ENCODE measurements around the gene COL6A1.
"Not testable (repeated sequence)": the region's sequence is repeated elsewhere in the genome, so short reads cannot be mapped to it uniquely, and the experiment has no call there.

COL6A1 gene

DNA sequence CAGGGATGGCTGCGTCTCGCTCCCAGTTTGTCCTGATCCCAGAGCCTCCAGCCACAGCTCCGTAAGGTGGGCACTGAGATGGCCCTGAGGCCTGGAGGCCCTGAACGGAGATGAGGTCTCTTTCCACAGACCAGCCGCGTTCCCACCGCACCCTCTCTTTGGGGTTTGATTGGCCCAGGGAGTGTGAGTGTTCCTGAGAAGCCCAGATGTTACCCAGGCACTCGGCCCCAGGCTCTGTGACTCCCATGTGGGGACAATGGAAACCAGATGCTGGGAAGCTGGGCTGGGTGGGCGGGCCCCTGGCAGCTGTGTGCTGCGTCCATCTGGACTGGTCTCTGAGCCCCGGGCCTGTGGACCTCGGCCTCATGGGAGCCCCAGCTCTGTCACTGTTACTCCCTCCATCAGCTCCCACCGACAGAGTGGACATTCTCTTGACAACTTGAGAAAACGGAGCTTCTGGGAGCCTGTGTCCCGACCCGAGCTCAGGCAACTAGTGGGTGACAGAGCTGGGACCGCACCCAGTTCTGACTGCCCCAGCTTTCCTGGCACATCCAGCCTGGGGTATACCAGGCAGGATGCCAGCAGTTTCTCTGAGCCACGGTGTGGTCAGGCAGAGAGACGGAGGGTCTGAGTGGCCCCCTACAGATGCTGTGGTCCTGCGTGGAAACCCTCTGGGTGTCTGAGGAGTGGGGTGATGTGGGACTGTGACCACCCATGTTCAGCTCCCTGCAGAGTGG, 9.8 kb upstream of the COL6A1 start:
- TF ChIP-seq, protein P1, sequence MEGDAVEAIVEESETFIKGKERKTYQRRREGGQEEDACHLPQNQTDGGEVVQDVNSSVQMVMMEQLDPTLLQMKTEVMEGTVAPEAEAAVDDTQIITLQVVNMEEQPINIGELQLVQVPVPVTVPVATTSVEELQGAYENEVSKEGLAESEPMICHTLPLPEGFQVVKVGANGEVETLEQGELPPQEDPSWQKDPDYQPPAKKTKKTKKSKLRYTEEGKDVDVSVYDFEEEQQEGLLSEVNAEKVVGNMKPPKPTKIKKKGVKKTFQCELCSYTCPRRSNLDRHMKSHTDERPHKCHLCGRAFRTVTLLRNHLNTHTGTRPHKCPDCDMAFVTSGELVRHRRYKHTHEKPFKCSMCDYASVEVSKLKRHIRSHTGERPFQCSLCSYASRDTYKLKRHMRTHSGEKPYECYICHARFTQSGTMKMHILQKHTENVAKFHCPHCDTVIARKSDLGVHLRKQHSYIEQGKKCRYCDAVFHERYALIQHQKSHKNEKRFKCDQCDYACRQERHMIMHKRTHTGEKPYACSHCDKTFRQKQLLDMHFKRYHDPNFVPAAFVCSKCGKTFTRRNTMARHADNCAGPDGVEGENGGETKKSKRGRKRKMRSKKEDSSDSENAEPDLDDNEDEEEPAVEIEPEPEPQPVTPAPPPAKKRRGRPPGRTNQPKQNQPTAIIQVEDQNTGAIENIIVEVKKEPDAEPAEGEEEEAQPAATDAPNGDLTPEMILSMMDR (IDR thresholded peaks at IDR 0.05): no peak
- TF ChIP-seq ZFX (IDR thresholded peaks at IDR 0.05; ENCODE audit: borderline replicate concordance): no peak
- no peak overlapping the region for H3K27ac ChIP-seq

GRCh38 chr21:45972353-45972715, 9.2 kb upstream of the COL6A1 start:
- TF ChIP-seq, protein P1 (IDR thresholded peaks at IDR 0.05): no peak
- TF ChIP-seq ZFX (IDR thresholded peaks at IDR 0.05; ENCODE audit: borderline replicate concordance): no peak
- H3K27ac ChIP-seq: no peak overlapping the region

DNA sequence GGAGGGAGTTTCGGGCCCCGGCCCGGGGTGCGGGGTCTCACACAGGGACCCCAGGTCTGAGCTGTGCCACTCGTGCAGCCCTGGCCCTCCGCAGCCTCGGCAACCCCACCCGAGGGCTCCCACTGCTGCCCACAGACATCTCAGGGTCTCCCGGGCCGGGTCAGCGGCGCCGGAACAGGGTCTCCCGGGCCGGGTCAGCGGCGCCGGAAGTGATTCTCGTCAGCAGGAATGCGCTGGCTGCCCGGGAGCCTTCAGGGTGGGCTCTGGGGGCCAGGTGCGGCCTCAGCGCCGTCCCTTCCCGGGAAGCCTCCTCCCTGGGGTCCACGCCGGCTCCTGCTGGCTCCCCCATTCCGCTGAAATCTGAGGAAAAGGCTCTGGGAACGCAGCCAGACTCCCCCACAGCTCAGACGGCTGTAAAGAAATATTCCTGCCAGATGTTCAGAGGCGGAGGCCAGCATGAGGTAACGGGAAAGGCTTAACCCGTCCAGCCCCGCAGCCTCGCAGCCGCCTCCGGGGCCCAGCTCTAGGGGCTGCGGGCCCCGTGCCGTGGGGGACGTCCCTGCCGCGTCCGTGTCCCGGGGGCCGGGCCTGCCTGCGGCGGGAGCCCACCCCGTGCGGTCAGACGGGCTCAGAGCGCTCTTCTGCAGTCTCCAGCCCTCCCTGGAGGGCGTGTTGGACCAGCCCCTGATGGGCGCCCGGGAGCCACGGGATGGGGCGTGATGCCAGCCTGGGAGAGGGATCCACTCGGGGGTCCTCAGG, 8.7 kb upstream of the COL6A1 start:
- no peak overlapping the region for H3K27ac ChIP-seq
- TF ChIP-seq, protein P1 (IDR thresholded peaks at IDR 0.05): no peak
- TF ChIP-seq ZFX (IDR thresholded peaks at IDR 0.05; ENCODE audit: borderline replicate concordance): no peak

- no peak overlapping the region for H3K27ac ChIP-seq
- no peak for TF ChIP-seq ZFX (IDR thresholded peaks at IDR 0.05; ENCODE audit: borderline replicate concordance)
- TF ChIP-seq, protein P1 (IDR thresholded peaks at IDR 0.05): peak; percentile 77
Measured at GRCh38 chr21:45973475-45974072, 8.0 kb upstream of the COL6A1 start.

GRCh38 chr21:45974073-45975019, 7.2 kb upstream of the COL6A1 start:
- no peak overlapping the region for H3K27ac ChIP-seq
- TF ChIP-seq, protein P1 (IDR thresholded peaks at IDR 0.05): no peak

DNA sequence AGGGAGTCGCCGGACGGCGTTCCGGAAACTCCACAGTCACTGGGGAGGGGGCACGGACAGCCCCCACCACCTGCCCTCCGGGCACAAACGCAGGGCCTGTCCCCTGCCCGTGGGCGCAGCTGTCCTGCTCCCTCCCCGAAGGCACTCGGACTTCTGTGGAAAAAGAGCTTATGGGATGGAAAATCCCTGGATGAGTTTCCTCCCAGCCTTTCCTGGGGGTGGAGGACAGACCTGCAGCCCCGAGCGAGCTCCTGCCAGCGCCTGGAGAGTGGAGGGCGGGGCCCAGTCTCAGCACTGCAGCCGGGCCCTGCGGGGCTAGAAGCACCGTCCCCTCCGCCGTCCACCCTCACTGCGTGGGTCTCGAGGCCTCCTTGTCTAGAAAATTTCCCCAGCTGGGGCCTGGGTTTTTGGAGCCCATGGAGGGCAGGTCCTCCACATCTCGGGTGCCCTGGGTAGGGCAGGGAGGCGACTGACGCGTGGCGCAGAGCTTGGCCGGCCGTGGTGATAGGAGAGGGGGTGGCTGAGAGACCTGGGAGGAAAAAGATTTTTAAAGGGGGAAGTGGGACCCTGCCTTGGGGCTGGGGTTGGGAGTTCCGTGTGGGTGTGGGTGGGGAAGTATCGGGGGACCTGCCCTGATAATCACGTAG, 6.4 kb upstream of the COL6A1 start:
- H3K27ac ChIP-seq: no peak overlapping the region
- no peak for TF ChIP-seq ZFX (IDR thresholded peaks at IDR 0.05; ENCODE audit: borderline replicate concordance)
- TF ChIP-seq, protein P1 (IDR thresholded peaks at IDR 0.05): no peak

DNA sequence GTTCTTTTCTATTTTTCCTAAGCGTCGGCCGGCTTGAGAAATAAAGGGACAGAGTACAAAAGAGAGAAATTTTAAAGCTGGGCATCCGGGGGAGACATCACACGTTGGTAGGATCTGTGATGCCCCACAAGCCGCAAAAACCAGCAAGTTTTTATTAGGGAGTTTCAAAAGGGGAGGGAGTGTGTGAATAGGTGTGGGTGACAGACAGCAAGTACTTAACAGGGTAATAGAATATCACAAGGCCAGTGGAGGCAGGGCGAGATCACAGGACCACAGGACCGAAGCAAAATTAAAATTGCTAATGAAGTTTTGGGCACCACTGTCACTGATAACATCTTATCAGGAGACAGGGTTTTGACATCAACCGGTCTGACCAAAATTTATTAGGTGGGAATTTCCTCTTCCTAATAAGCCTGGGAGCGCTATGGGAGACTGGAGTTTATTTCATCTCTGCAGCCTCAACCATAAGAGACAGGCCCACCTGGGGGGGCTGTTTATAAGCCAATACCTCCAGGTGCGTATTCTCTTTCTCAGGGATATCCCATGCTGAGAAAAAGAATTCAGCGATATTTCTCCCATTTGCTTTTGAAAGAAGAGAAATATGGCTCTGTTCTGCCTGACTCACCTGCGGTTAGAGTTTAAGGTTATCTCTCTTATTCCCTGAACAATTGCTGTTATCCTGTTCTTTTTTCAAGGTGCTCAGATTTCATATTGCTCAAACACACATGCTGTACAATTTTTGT, 5.7 kb upstream of the COL6A1 start:
- not testable (repeated sequence) for H3K27ac ChIP-seq

Data from 22Rv1 (cell line).